HG03039 (cell line): ENCODE data around the gene CROCC.
A peak's percentile ranks its signal among the peaks of the same experiment; 100 is the strongest.

Experiments
- ATAC-seq: cut with Tn5 transposase; IDR thresholded peaks from one replicate; pipeline ENCODE4 v1.9.1; 2021; ENCODE audit warnings: mild to moderate bottlenecking, moderate library complexity; ENCODE audit not compliant: unreplicated experiment

CROCC gene

DNA sequence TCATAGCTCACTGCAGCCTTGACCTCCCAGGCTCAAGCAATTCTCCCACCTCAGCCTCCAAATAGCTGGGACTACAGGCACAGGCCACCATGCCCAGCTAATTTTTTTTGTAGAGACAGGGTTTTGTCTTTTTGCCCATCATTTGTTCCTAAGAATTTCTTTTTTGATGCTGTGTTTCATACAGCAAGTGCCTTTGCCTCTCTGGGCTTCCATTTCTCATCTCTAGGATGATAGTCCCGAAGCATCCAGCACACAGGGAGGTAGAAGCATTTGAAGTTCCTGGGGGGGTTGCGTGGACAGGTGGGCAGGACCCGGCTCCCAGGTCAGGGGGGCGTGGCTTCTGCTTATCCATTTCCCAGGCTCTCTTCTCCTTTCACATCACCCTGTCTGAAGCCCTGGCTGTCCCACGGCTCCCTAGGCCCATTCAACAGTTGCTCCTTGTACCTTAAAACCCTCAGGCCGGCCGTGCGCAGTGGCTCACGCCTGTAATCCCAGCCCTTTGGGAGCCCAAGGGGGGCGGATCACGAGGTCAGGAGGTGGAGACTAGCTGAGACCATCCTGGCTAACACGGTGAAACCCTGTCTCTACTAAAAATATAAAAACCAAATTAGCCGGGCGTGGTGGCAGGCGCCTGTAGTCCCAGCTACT, 86.6 kb downstream of the CROCC start:
- ATAC-seq, result no peak

DNA sequence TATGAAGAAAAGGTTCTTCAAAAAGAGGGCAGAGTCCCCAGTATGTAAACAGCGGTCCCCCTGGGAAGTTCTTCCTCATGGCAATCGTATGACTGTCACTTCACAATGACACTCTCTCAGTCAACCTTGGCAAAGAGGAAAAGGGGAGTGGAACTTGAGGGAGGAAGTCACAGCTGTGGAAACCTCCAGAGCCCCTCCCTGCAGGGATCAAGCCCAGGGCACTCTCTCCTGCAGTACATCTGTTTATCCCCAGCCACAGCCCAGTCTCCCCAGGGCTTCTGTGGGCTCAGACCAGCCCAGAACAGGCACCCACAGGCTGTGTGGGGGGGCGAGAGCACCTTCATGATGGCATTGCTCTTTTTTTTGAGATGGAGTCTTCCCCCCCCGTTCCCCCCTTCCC, 88.0 kb downstream of the CROCC start:
- no peak for ATAC-seq

GRCh38 chr1:17011092-17011438, 89.3 kb downstream of the CROCC start:
- no peak for ATAC-seq

DNA sequence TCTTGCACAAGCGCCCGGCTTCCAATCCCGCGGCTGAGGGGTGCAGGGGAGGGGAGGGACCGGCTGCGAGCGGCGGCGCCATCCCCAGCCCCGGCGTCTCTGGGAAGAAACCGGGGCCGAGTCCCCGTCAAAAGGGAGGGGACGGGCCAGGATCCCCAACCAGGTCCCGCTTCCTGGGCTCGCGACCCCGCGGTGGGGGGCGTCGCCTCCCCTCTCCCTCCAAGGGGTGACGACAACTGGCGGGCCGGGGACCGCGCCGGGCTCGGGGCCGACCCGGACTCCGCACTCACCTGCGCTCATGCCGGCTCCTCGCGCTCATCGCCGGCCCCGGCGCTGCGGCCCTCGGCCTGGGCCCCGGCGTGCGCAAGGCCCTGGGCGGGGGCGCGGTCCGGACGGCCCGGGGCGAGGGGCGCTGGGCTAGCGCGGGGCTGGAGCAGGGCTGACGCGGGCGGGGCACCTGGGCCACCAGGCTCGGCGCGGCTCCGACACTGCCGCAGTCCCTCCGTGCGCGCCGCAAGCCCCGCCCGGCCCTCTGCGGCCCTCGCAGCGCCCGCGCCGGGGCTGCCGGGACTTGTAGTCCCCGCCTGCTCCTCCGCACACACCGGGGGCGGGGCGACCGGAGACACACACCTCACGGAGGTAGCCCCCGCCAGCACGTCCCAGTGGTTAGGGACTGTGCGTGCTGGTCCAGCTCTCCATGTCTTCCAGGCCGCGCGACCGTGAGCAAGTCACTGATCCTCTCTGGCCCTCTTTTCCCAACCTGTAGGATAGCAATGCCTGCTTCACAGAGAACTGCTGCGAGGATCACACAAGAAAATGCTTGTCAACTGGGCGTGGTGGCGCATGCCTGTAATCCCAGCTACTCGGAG, 89.9 kb downstream of the CROCC start, which contains the start of gene ATP13A2:
Gene ATP13A2 (minus strand): TSS at position 490 of the 869 bp plus-strand sequence. CDS start 190 bp downstream, at position 300.
- ATAC-seq, result peak; percentile 83

GRCh38 chr1:17012775-17013490, 91.2 kb downstream of the CROCC start:
- no peak for ATAC-seq

- no peak for ATAC-seq
These were observed 92.0 kb downstream of the CROCC start for GRCh38 chr1:17013491-17014320.

- ATAC-seq, result no peak
These were observed 93.2 kb downstream of the CROCC start for GRCh38 chr1:17014671-17015567.

GRCh38 chr1:17016317-17016661, 94.6 kb downstream of the CROCC start:
- no peak for ATAC-seq

DNA sequence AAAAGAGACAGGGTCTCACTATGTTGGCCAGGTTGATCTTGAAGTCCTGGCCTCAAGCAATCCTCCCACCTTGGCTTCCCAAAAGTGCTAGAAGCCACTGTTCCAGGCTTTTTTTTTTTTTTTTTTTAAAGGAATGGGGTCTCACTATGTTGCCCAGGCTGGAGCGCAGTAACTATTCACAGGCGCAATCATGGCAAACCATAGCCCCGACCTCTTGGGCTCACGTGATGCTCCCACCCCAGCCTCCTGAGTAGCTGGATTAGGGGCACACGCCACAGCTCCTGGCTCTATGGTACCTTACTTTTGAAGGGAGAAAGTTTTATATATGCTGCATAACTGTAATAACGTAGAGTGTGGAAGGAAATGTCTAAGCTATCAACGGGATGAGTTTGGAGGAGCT, 95.7 kb downstream of the CROCC start:
- ATAC-seq, result no peak

DNA sequence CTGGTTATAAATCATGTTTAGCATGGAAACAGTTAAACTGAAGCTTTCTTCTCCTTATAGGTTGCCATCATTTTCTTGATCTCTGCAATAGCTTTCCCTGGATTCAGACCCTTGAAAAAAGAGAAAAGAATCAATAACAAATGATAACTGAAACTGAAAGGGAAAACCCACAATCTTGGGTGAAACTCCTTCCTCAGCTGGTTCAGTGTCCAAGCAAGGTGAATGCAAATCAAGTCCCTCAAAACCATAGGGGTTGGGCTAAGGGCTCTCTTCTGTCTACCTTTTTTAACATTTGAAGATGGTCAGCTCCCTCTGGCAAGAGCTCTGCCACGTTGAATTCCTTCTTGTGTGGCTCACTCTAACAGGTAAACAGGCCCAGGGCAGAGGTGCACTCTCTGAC, 97.1 kb downstream of the CROCC start:
- ATAC-seq, result no peak

GRCh38 chr1:17020502-17020901, 98.8 kb downstream of the CROCC start:
- no peak for ATAC-seq

- no peak for ATAC-seq
These were observed 100.2 kb downstream of the CROCC start for GRCh38 chr1:17021896-17022295.
